DND-41 (cell line): ENCODE data around the gene RRP9.
A peak's percentile ranks its signal among the peaks of the same experiment; 100 is the strongest.

ENCODE experiments used
- ATAC-seq: fragments of 200-7000 bp; cut with Tn5 transposase; 3 replicates; pipeline ENCODE4 v1.9.1; 2021; ENCODE audit warnings: low read depth; ENCODE audit not compliant: insufficient read depth
- DNase-seq: peaks from one replicate; pipeline ENCODE4 v3.0.0-alpha.2; 2020
- H2AFZ ChIP-seq: 2 replicates; pipeline ENCODE4 v1.6.0; 2012; ENCODE audit warnings: low read depth, low read length
- H3K27ac ChIP-seq: 2 replicates; pipeline ENCODE4 v1.5.1; 2012; ENCODE audit warnings: low read length, inconsistent platforms
- H3K27me3 ChIP-seq: fragments of 200-600 bp; sonication (generic); 2 replicates; pipeline ENCODE4 v1.6.0; 2012; ENCODE audit warnings: low read length, mild to moderate bottlenecking, inconsistent platforms; ENCODE audit not compliant: insufficient read depth, poor library complexity
- H3K36me3 ChIP-seq: 2 replicates; pipeline ENCODE4 v1.5.1; 2012; ENCODE audit warnings: low read length, inconsistent platforms; ENCODE audit not compliant: insufficient read depth
- H3K4me1 ChIP-seq: 2 replicates; pipeline ENCODE4 v1.5.1; 2012; ENCODE audit warnings: mild to moderate bottlenecking, low read length; ENCODE audit not compliant: insufficient read depth
- H3K4me2 ChIP-seq: 2 replicates; pipeline ENCODE4 v1.6.0; 2012; ENCODE audit warnings: mild to moderate bottlenecking, moderate library complexity, low read length, inconsistent platforms; ENCODE audit not compliant: insufficient read depth
- H3K4me3 ChIP-seq, 2 experiments: fragments of 200-600 bp in 1 of 2; shearing (Covaris generic) in 1 of 2; 2 replicates each; pipeline ENCODE4 v1.5.1; 2012 to 2016; ENCODE audit warnings: inconsistent platforms in 2 of 2, low read length in 2 of 2, mild to moderate bottlenecking in 2 of 2, low read depth in 1 of 2, moderate library complexity in 1 of 2
- H3K79me2 ChIP-seq: 2 replicates; pipeline ENCODE4 v1.6.0; 2012; ENCODE audit warnings: low read length, inconsistent platforms; ENCODE audit not compliant: insufficient read depth
- H3K9ac ChIP-seq: 2 replicates; pipeline ENCODE4 v1.6.0; 2012; ENCODE audit warnings: low read depth, mild to moderate bottlenecking, inconsistent platforms, low read length, moderate library complexity
- H3K9me3 ChIP-seq: 2 replicates; pipeline ENCODE4 v1.5.1; 2012; ENCODE audit warnings: low read length, moderate library complexity, mild to moderate bottlenecking, inconsistent platforms; ENCODE audit not compliant: insufficient read depth, severe bottlenecking
- H4K20me1 ChIP-seq: 2 replicates; pipeline ENCODE4 v1.6.0; 2012; ENCODE audit warnings: low read length; ENCODE audit not compliant: insufficient read depth
- EZH2 ChIP-seq: IDR thresholded peaks from 3 replicates; pipeline ENCODE4 v1.6.1; 2012; ENCODE audit warnings: borderline replicate concordance, low read depth, mild to moderate bottlenecking, moderate library complexity, low read length, inconsistent platforms; ENCODE audit not compliant: severe bottlenecking
- TF ChIP-seq, protein P1 (sequence below): IDR thresholded peaks from 2 replicates; pipeline ENCODE4 v1.5.1; 2012; ENCODE audit warnings: borderline replicate concordance, low read length, moderate library complexity, mild to moderate bottlenecking; ENCODE audit not compliant: poor library complexity, severe bottlenecking; ENCODE audit errors: extremely low read depth

The RRP9 gene

DNA sequence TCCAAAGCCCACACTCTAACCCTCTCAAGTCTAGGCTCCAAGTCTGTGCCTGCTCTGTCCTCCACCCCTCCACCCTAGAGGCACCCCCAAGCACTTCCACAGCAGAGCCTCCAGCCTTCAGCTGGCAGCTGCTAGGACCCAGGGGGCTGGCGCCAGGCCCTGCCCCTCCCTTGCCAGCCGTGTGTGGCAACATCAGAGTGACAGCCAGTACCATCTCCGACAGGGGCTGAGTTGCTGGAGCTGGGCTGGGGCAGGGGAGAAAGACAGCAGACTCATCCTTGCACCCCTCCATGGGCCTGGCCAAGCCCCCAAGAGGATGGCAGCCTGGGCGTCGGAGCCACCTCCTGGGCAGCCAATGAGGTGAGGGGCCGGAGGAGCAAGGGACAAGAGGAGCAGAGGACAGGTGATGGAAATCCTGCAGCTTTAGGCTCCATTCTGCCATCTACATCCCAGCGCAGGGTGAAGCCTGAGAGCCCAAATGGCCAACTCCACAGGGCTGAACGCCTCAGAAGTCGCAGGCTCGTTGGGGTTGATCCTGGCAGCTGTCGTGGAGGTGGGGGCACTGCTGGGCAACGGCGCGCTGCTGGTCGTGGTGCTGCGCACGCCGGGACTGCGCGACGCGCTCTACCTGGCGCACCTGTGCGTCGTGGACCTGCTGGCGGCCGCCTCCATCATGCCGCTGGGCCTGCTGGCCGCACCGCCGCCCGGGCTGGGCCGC, 13.6 kb upstream of the RRP9 start, which contains the start of gene GPR62:
Gene GPR62 (plus strand): TSS at position 207 of the 718 bp plus-strand sequence. CDS start 272 bp downstream, at position 479.
- Histone ChIP-seq H3K4me2 (no peak within 1 kb of the TSS), H3K9me3 (no peaks in the 10 kb centered on the region), H4K20me1 (no peaks in the 10 kb centered on the region), H3K79me2 (no peaks in the 10 kb centered on the region), H3K4me1 (no peaks in the 10 kb centered on the region), H3K36me3 (no peaks in the 10 kb centered on the region), H3K27ac (no peak within 1 kb of the TSS), H3K4me3 (no peak within 1 kb of the TSS), H3K27me3 (no peaks in the 10 kb centered on the region), H3K9ac (no peak within 1 kb of the TSS), H2AFZ (no peak within 1 kb of the TSS)
- DNase-seq (no peak), ATAC-seq (peak; percentile 56)
- TF ChIP-seq EZH2: no peak
- TF ChIP-seq, protein P1, sequence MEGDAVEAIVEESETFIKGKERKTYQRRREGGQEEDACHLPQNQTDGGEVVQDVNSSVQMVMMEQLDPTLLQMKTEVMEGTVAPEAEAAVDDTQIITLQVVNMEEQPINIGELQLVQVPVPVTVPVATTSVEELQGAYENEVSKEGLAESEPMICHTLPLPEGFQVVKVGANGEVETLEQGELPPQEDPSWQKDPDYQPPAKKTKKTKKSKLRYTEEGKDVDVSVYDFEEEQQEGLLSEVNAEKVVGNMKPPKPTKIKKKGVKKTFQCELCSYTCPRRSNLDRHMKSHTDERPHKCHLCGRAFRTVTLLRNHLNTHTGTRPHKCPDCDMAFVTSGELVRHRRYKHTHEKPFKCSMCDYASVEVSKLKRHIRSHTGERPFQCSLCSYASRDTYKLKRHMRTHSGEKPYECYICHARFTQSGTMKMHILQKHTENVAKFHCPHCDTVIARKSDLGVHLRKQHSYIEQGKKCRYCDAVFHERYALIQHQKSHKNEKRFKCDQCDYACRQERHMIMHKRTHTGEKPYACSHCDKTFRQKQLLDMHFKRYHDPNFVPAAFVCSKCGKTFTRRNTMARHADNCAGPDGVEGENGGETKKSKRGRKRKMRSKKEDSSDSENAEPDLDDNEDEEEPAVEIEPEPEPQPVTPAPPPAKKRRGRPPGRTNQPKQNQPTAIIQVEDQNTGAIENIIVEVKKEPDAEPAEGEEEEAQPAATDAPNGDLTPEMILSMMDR: no peak

DNA sequence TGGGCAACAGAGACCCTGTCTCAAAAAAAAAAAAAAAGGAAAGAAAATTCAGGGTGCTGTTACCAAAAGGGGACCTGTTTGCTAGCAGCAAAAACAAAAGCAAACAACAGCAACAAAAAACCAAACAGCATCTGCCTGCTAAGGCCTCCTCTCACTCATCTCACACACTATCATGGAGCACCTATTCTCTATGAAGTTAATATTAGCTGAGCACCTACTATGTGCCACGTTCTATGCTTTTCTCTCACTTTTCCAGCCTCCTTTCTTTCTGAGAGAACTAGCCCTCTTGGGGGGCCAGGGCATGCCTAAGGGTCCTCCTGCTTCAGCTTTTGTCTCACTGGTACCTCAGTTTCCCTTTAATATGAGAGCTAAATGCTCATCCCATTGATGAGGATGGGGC, 13.0 kb upstream of the RRP9 start:
- Histone ChIP-seq H4K20me1 (no peaks in the 10 kb centered on the region), H3K4me3 (no peak overlapping the region), H3K4me1 (no peaks in the 10 kb centered on the region), H3K27me3 (no peaks in the 10 kb centered on the region), H3K4me2 (no peak overlapping the region), H2AFZ (no peak overlapping the region), H3K9ac (no peak overlapping the region), H3K79me2 (no peaks in the 10 kb centered on the region), H3K36me3 (no peaks in the 10 kb centered on the region), H3K27ac (no peak overlapping the region), H3K9me3 (no peaks in the 10 kb centered on the region)
- DNase-seq: no peak
- no peak for TF ChIP-seq EZH2
- no peak for ATAC-seq

DNA sequence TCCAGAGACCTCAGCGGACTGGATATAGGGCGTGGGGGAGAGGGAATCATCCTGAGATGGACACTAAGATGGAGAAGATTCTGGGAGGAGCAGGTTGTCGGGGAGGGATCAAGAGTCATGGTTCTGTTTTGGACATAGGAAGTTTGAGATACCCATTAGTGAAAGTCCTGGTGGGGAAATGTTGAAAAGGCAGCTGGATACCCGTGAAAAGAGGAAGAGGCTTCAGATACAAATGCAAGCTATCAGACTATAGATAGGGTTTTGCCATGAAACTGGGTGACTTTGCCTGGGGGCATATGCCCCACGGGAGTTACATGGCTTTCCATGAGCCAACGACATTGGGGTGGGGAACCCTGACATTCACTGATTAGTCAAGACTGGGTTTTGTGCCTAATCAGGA, 12.4 kb upstream of the RRP9 start:
- ATAC-seq (no peak), DNase-seq (no peak)
- Histone ChIP-seq H3K4me1 (no peaks in the 10 kb centered on the region), H3K4me3 (no peak overlapping the region), H3K36me3 (no peaks in the 10 kb centered on the region), H3K79me2 (no peaks in the 10 kb centered on the region), H2AFZ (no peak overlapping the region), H3K27ac (no peak overlapping the region), H4K20me1 (no peaks in the 10 kb centered on the region), H3K9me3 (no peaks in the 10 kb centered on the region), H3K4me2 (no peak overlapping the region), H3K9ac (no peak overlapping the region), H3K27me3 (no peaks in the 10 kb centered on the region)
- no peak for TF ChIP-seq EZH2
- TF ChIP-seq, protein P1: no peak

DNA sequence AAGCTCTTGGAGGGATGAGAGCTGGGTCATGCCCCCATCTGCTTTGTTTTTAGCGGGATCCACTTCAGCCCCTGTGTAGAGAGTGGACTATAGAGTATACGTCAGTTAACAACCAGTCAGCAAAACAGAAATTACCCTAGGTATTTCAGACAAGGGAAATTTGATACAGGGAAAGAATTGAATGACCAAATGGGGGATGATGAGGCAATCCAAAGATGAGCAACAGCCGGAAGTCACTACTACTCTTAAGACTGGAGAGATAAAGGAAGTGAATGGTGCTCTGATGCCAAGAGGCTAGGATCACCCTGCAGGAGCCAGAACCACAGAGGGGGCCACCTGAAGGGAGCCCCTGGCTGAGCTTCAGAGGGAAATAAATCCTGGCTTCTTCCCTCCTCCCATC, 11.7 kb upstream of the RRP9 start:
- Histone ChIP-seq H3K4me3 (no peak overlapping the region), H4K20me1 (no peaks in the 10 kb centered on the region), H3K9ac (no peak overlapping the region), H2AFZ (no peak overlapping the region), H3K4me1 (no peaks in the 10 kb centered on the region), H3K36me3 (no peaks in the 10 kb centered on the region), H3K4me2 (no peak overlapping the region), H3K79me2 (no peaks in the 10 kb centered on the region), H3K27ac (no peak overlapping the region), H3K9me3 (no peaks in the 10 kb centered on the region), H3K27me3 (no peaks in the 10 kb centered on the region)
- no peak for ATAC-seq
- no peak for TF ChIP-seq EZH2
- DNase-seq: no peak
